ENCODE measurements around the gene PLCXD3. TPM values are rescaled to one million over a fixed set of nuclear protein-coding genes. Genes with fewer than 3 reads are reported as not detected.

Gene PLCXD3
- total and polyA plus RNA-seq, 9 of the 15 experiments (the other 6 are each of a cell fraction or from before 2014, with no cell fraction given) = not detected

DNA sequence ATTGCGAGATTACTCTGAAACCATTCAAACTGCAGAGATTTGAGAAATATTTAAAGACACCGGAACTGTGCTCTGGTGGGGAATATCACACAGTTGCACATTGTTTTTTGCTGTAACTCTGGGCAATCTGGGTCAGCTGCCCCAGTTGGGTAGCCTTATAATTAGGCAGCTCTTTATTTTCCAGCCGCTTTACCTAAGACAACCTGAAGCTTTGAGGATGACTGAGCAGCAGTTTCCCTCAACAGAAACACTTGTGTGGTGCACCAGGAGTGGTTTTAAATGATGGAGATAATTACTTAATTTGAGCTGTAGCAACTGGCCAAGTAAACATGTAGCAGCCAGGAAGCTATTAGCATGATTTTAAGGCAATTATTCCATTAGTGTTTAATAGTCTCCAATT lies 2.9 kb downstream of the PLCXD3 start:
- DNase-seq (ENCODE audit: extremely low read depth in 1 of 4, low spot score in 3 of 4) = no peak
- POLR2A ChIA-PET = no interaction called here
- H3K9me1 ChIP-seq (ENCODE audit: control insufficient read depth, insufficient read depth, low read length) = no peaks in the 10 kb centered on the region
- no peaks in the 10 kb centered on the region for H4K20me1 ChIP-seq (replicated peaks; ENCODE audit: control insufficient read depth, insufficient read depth, low read length)
- ATAC-seq = no peak
- H3K36me3 ChIP-seq (ENCODE audit: control insufficient read depth, insufficient read depth, low read length) = no peaks in the 10 kb centered on the region
- intact Hi-C loops (cut with micrococcal nuclease) = no loop called here
- in situ Hi-C loops (cut with MboI) = no loop called here
- 1% methylated on average over 3 of the region's 3 CpGs for WGBS (ENCODE audit: insufficient coverage, low coverage, missing lambda C conversion rate)
- TF ChIP-seq, protein P1, sequence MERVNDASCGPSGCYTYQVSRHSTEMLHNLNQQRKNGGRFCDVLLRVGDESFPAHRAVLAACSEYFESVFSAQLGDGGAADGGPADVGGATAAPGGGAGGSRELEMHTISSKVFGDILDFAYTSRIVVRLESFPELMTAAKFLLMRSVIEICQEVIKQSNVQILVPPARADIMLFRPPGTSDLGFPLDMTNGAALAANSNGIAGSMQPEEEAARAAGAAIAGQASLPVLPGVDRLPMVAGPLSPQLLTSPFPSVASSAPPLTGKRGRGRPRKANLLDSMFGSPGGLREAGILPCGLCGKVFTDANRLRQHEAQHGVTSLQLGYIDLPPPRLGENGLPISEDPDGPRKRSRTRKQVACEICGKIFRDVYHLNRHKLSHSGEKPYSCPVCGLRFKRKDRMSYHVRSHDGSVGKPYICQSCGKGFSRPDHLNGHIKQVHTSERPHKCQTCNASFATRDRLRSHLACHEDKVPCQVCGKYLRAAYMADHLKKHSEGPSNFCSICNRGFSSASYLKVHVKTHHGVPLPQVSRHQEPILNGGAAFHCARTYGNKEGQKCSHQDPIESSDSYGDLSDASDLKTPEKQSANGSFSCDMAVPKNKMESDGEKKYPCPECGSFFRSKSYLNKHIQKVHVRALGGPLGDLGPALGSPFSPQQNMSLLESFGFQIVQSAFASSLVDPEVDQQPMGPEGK (CRISPR knock-in tag; IDR thresholded peaks at IDR 0.05; ENCODE audit: borderline replicate concordance) = no peak
- TF ChIP-seq POLR2A (conservative IDR thresholded peaks at IDR 0.05) (no peak), ZNF384 (IDR thresholded peaks at IDR 0.05; ENCODE audit: low read depth, low read length) (no peak), STAT5B (CRISPR knock-in tag; IDR thresholded peaks at IDR 0.05) (no peak), POLR2AphosphoS2 (IDR thresholded peaks at IDR 0.05; ENCODE audit: low read length) (no peak), ZNF12 (CRISPR knock-in tag; IDR thresholded peaks at IDR 0.05) (no peak)
- TF ChIP-seq, protein P2, sequence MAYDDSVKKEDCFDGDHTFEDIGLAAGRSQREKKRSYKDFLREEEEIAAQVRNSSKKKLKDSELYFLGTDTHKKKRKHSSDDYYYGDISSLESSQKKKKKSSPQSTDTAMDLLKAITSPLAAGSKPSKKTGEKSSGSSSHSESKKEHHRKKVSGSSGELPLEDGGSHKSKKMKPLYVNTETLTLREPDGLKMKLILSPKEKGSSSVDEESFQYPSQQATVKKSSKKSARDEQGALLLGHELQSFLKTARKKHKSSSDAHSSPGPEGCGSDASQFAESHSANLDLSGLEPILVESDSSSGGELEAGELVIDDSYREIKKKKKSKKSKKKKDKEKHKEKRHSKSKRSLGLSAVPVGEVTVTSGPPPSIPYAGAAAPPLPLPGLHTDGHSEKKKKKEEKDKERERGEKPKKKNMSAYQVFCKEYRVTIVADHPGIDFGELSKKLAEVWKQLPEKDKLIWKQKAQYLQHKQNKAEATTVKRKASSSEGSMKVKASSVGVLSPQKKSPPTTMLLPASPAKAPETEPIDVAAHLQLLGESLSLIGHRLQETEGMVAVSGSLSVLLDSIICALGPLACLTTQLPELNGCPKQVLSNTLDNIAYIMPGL (CRISPR knock-in tag; IDR thresholded peaks at IDR 0.05) = no peak
- no peak overlapping the region for H3K9ac ChIP-seq (ENCODE audit: insufficient read depth in 1 of 2, low read depth in 2 of 2, low read length in 2 of 2)
- BruUV-seq (replicated peaks) = no TSS peak
- H3K9me3 ChIP-seq (replicated peaks; ENCODE audit: control insufficient read depth, insufficient read depth, low read depth, low read length) = no peaks in the 10 kb centered on the region
- no peak overlapping the region for H2AFZ ChIP-seq (ENCODE audit: low read depth, low read length)
- no peaks in the 10 kb centered on the region for H3K79me2 ChIP-seq (ENCODE audit: control insufficient read depth, insufficient read depth, low read length)
- FAIRE-seq = no peak
- H3K4me2 ChIP-seq (ENCODE audit: insufficient read depth, low read length) = no peak overlapping the region
- peaks cover 0 to 4% of the 10 kb centered on the region in 2 experiments; a peak in 1 of 5 replicates for H3K4me1 ChIP-seq (replicated peaks in 1 of 2; ENCODE audit: control insufficient read depth in 2 of 2, insufficient read depth in 2 of 2, low read length in 2 of 2)
- CTCF ChIA-PET (ENCODE audit: low intra/inter-chr PET ratio) = no interaction called here
- no peak overlapping the region for H3K27ac ChIP-seq (ENCODE audit: extremely low read depth, low read depth, low read length)
- no peaks in the 10 kb centered on the region for H3K27me3 ChIP-seq (ENCODE audit: control insufficient read depth in 2 of 2, insufficient read depth in 2 of 2, low read length in 2 of 2)
- H3K4me3 ChIP-seq = no peak overlapping the region

Measured in K562 (cell line).